GM11168 (cell line): ENCODE results near the gene IRS2.
"Not testable (repeated sequence)": the region's sequence is repeated elsewhere in the genome, so short reads cannot be mapped to it uniquely, and the experiment has no call there.

Source experiments
- in situ Hi-C: fragments of 300-500 bp; cut with MboI; formaldehyde crosslinking; loops from one replicate; pipeline ENCODE4 v1.12.0; 2022; ENCODE audit warnings: low sequenced_read_pairs; ENCODE audit not compliant: unreplicated experiment

Gene IRS2

GRCh38 chr13:109735436-109735966, 50.9 kb downstream of the IRS2 start:
- in situ Hi-C loops: no loop called here

- in situ Hi-C loops: no loop called here
These were observed 52.2 kb downstream of the IRS2 start for GRCh38 chr13:109734002-109734785.

- in situ Hi-C loops: no loop called here
These were observed 52.8 kb downstream of the IRS2 start for GRCh38 chr13:109733550-109733949.

- in situ Hi-C loops: not testable (repeated sequence)
These were observed 53.8 kb downstream of the IRS2 start for GRCh38 chr13:109732470-109733170.

GRCh38 chr13:109730812-109731335, 55.5 kb downstream of the IRS2 start:
- in situ Hi-C loops: no loop called here

GRCh38 chr13:109728791-109729731, 57.3 kb downstream of the IRS2 start:
- in situ Hi-C loops: no loop called here

- in situ Hi-C loops: no loop called here
These were observed 58.3 kb downstream of the IRS2 start for GRCh38 chr13:109728061-109728460.

- in situ Hi-C loops: no loop called here
These were observed 59.1 kb downstream of the IRS2 start for GRCh38 chr13:109727251-109727650.

- in situ Hi-C loops: no loop called here
These were observed 60.3 kb downstream of the IRS2 start for GRCh38 chr13:109725995-109726637.

GRCh38 chr13:109725297-109725696, 61.1 kb downstream of the IRS2 start:
- in situ Hi-C loops: no loop called here

- in situ Hi-C loops: no loop called here
These were observed 61.8 kb downstream of the IRS2 start for GRCh38 chr13:109724603-109725002.

- in situ Hi-C loops: no loop called here
These were observed 63.3 kb downstream of the IRS2 start for GRCh38 chr13:109723046-109723445.

- in situ Hi-C loops: no loop called here
These were observed 64.3 kb downstream of the IRS2 start for GRCh38 chr13:109722068-109722467.

- in situ Hi-C loops: no loop called here
These were observed 65.6 kb downstream of the IRS2 start for GRCh38 chr13:109720758-109721184.

- in situ Hi-C loops: no loop called here
These were observed 66.3 kb downstream of the IRS2 start for GRCh38 chr13:109719962-109720646.

- in situ Hi-C loops: no loop called here
These were observed 67.7 kb downstream of the IRS2 start for GRCh38 chr13:109718726-109719125.

- in situ Hi-C loops: no loop called here
These were observed 68.7 kb downstream of the IRS2 start for GRCh38 chr13:109717686-109718085.

GRCh38 chr13:109715902-109716301, 70.5 kb downstream of the IRS2 start:
- in situ Hi-C loops: no loop called here

- in situ Hi-C loops: no loop called here
These were observed 72.7 kb downstream of the IRS2 start for GRCh38 chr13:109713681-109714080.
